Naive thymus-derived CD4-positive, alpha-beta T cell (primary cell): Measurements from ENCODE around the gene RSF1. TPM values are rescaled to one million over a fixed set of nuclear protein-coding genes. Genes with fewer than 3 reads are reported as not detected.

Source experiments
- ATAC-seq: fragments of 150-1000 bp; cut with Tn5 transposase; 2 replicates; pipeline ENCODE4 v1.10.0; 2021; ENCODE audit warnings: mild to moderate bottlenecking, moderate library complexity
- CTCF ChIA-PET: fragments of 350-600 bp; sonication (Branson Sonifier 250); formaldehyde crosslinking; loops from one replicate; lab custom pipeline; 2021; ENCODE audit warnings: antibody characterized with exemption; lab: Charles Lee
- POLR2A ChIA-PET: fragments of 350-600 bp; sonication (Branson Sonifier 250); formaldehyde crosslinking; loops from one replicate; lab custom pipeline; 2021; ENCODE audit warnings: antibody characterized with exemption, inconsistent platforms; lab: Charles Lee
- DNase-seq, 9 donors: peaks; one replicate each; pipeline versions ENCODE4 v3.0.0 to v3.0.0-alpha.2; 2020 to 2022; ENCODE audit warnings: mixed read lengths in 1 of 9
- H3K27ac ChIP-seq: one replicate; pipeline ENCODE4 v1.7.0; 2013; ENCODE audit warnings: mild to moderate bottlenecking, low read depth, low read length, moderate library complexity
- H3K27me3 ChIP-seq, 2 donors: one replicate each; pipeline ENCODE4 v1.7.0; 2013; ENCODE audit warnings: low read length in 2 of 2, mild to moderate bottlenecking in 2 of 2, moderate library complexity in 2 of 2; ENCODE audit not compliant: control insufficient read depth in 2 of 2, insufficient read depth in 2 of 2
- H3K36me3 ChIP-seq, 3 experiments: 1 replicate in 2 of 3; 2 replicates in 1 of 3; pipeline ENCODE4 v1.7.0; 2013; ENCODE audit warnings: low read length in 3 of 3, mild to moderate bottlenecking in 3 of 3, moderate library complexity in 1 of 3; ENCODE audit not compliant: insufficient read depth in 3 of 3, control insufficient read depth in 2 of 3
- H3K4me1 ChIP-seq, 2 donors: one replicate each; pipeline ENCODE4 v1.7.0; 2013; ENCODE audit warnings: low read length in 2 of 2, mild to moderate bottlenecking in 2 of 2, moderate library complexity in 1 of 2; ENCODE audit not compliant: control insufficient read depth in 2 of 2, insufficient read depth in 2 of 2
- H3K4me3 ChIP-seq: 2 replicates; pipeline ENCODE4 v1.7.0; 2013; ENCODE audit warnings: mild to moderate bottlenecking, low read length
- H3K9me3 ChIP-seq, 3 experiments: 1 replicate in 2 of 3; 2 replicates in 1 of 3; pipeline ENCODE4 v1.7.0; 2013; ENCODE audit warnings: low read length in 3 of 3; ENCODE audit not compliant: control insufficient read depth in 2 of 3
- H3K27ac Mint-ChIP-seq, 9 donors: one replicate each; pipeline ENCODE4 v1.8.0; 2020 to 2022; ENCODE audit warnings: mixed read lengths in 9 of 9, mild to moderate bottlenecking in 8 of 9, moderate library complexity in 5 of 9, inconsistent platforms in 2 of 9
- H3K27me3 Mint-ChIP-seq, 5 donors: one replicate each; pipeline ENCODE4 v1.8.0; 2021 to 2022; ENCODE audit warnings: mixed read lengths in 5 of 5, mild to moderate bottlenecking in 1 of 5
- H3K36me3 Mint-ChIP-seq, 5 donors: one replicate each; pipeline ENCODE4 v1.8.0; 2020 to 2022; ENCODE audit warnings: mixed read lengths in 5 of 5, mild to moderate bottlenecking in 3 of 5, inconsistent platforms in 1 of 5
- H3K4me1 Mint-ChIP-seq, 7 donors: one replicate each; pipeline ENCODE4 v1.8.0; 2020 to 2022; ENCODE audit warnings: mixed read lengths in 7 of 7, mild to moderate bottlenecking in 3 of 7, inconsistent platforms in 1 of 7
- H3K4me3 Mint-ChIP-seq, 10 donors: one replicate each; pipeline ENCODE4 v1.8.0; 2020 to 2022; ENCODE audit warnings: mild to moderate bottlenecking in 10 of 10, mixed read lengths in 10 of 10, moderate library complexity in 6 of 10, inconsistent platforms in 2 of 10
- H3K9me3 Mint-ChIP-seq, 11 donors: one replicate each; pipeline ENCODE4 v1.8.0; 2020 to 2022; ENCODE audit warnings: mixed read lengths in 11 of 11, mild to moderate bottlenecking in 4 of 11, inconsistent platforms in 1 of 11, moderate library complexity in 1 of 11
- intact Hi-C, 2 donors: fragments of 100-400 bp; cut with micrococcal nuclease; formaldehyde crosslinking; loops; one replicate each; pipeline ENCODE4 v1.15.1; 2023
- polyA plus RNA-seq, 2 donors: library from polyadenylated mRNA; unstranded; fragments of 300-500 nt; fragmentation: Illumina TruSeq; gene quantifications; one replicate each; pipeline ENCODE4 v1.2.3, GENCODE V29; 2021
- total RNA-seq, 6 experiments: library from RNA in 5 of 6; stranded (reverse) in 5 of 6; gene quantifications; 1 replicate in 5 of 6; 2 replicates in 1 of 6; pipeline ENCODE4 v1.2.3 and lab custom pipeline; 2021 to 2026

Gene RSF1
- total and polyA plus RNA-seq, 7 experiments from 2014 or later, result 33.3 to 113 (median 83.5) TPM

DNA sequence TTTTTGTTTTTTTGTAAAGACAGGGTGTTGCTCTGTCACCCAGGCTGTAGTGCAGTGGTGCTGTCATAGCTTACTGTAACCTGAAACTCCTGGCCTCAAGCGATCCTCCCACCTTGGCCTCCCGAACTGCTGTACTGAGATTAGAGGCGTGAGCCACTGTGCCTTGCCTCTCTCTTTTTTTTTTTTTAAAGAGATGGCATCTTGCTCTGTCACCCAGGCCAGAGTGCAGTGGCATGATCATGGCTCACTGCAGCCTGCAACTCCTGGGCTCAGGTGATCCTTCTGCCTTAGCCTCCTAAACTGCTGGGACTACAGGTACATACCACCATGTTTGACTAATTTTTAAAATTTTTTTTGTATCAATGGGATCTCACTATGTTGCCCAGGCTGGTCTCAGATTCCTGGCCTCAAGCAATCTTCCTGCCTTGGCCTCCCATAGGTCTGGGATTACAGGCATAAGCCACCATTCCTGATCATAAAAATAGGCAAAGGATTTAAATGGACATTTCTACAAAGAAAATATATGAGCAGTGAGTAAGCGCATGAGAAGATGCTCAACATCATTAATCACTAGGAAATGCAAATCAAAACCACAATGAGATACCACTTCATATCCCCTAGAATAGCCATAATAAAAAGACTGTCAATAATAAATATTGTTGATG lies 165.6 kb downstream of the RSF1 start:
- CTCF ChIA-PET, result no interaction called here
- H3K27me3 Mint-ChIP-seq, result peaks cover 0 to 6% (median 0%) of the 10 kb centered on the region in 5 donors
- POLR2A ChIA-PET, result no interaction called here
- intact Hi-C loops, result no loop called here
- no peaks in the 10 kb centered on the region for H3K36me3 ChIP-seq
- no peaks in the 10 kb centered on the region for H3K4me1 ChIP-seq
- H3K36me3 Mint-ChIP-seq, result no peaks in the 10 kb centered on the region
- H3K9me3 Mint-ChIP-seq, result no peaks in the 10 kb centered on the region
- no peak for DNase-seq
- H3K27ac ChIP-seq, result no peak overlapping the region
- no peak overlapping the region for H3K4me3 ChIP-seq
- no peak for ATAC-seq
- no peaks in the 10 kb centered on the region for H3K4me1 Mint-ChIP-seq
- no peaks in the 10 kb centered on the region for H3K27me3 ChIP-seq
- H3K27ac Mint-ChIP-seq, result no peak overlapping the region
- H3K4me3 Mint-ChIP-seq, result no peak overlapping the region
- no peaks in the 10 kb centered on the region for H3K9me3 ChIP-seq

DNA sequence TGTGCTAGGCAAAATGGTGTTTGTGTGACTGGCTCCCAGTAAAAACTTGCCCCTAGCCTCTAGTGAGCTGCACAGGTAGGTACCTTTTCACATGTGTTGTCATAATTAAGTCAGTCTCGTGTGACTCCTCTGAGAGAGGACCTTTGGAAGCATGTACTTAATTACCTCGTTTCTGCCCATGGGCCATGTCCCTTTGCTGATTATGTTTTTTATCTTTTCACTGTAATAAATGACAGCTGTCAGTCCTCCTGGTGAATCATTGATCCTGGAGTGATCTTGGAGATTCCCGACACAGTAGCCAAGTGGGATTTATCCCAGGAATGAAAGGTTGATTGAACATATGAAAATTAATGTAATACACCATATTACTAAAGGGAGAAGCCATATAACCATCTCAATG lies 170.4 kb downstream of the RSF1 start:
- H3K4me1 ChIP-seq, result no peaks in the 10 kb centered on the region
- Mint-ChIP-seq H3K9me3 (no peaks in the 10 kb centered on the region), H3K4me1 (no peaks in the 10 kb centered on the region), H3K36me3 (no peaks in the 10 kb centered on the region), H3K4me3 (no peak overlapping the region), H3K27ac (no peak overlapping the region), H3K27me3 (peaks cover 5 to 19% (median 9%) of the 10 kb centered on the region in 5 donors)
- H3K27ac ChIP-seq, result no peak overlapping the region
- ATAC-seq (no peak), DNase-seq (no peak)
- no peaks in the 10 kb centered on the region for H3K36me3 ChIP-seq
- ChIA-PET CTCF (no interaction called here), POLR2A (no interaction called here)
- H3K4me3 ChIP-seq, result no peak overlapping the region
- intact Hi-C loops, result no loop called here
- no peaks in the 10 kb centered on the region for H3K27me3 ChIP-seq
- no peaks in the 10 kb centered on the region for H3K9me3 ChIP-seq

DNA sequence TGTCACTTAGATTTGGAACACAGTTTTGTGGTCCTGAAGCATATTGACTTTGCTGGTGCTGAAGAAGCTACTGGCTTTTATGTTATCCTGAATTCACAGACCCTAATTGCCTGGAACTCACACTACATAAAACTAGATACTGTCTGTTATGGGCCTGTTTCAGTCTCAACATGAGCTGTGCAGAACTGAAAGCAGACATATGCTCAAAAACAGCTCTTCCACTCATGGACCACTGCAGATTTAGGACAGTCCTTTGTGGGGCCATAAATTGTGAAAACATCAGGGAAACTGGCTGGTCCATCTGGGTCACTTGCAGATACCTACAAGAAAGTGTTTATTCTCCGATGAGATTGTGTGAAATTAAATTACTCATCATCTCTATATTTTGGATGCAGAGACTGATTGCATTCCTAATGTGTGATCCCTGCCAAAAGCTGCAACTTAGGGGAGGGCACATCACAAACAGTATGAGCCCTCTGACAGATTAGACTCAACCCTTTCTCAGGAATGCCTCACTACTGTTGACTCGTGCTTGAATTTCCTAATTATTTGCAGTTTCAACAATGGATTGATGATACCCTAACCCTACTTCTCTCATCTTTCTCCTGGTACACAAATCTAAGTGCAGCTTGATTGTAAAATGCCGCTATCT lies 172.7 kb downstream of the RSF1 start:
- Histone ChIP-seq H3K27ac (no peak overlapping the region), H3K27me3 (no peaks in the 10 kb centered on the region), H3K4me3 (no peak overlapping the region), H3K36me3 (no peaks in the 10 kb centered on the region), H3K4me1 (no peaks in the 10 kb centered on the region), H3K9me3 (no peaks in the 10 kb centered on the region)
- intact Hi-C loops, result no loop called here
- H3K27me3 Mint-ChIP-seq, result peaks cover 5 to 19% (median 9%) of the 10 kb centered on the region in 5 donors
- peaks cover 0 to 8% (median 0%) of the 10 kb centered on the region in 7 donors for H3K4me1 Mint-ChIP-seq
- H3K4me3 Mint-ChIP-seq, result no peak overlapping the region
- DNase-seq (no peak), ATAC-seq (no peak)
- no peak overlapping the region for H3K27ac Mint-ChIP-seq
- ChIA-PET CTCF (no interaction called here), POLR2A (interaction anchor here (0.7 kb wide), 1 partner anchor 430 kb away, joined by 4 read pairs; no protein-coding TSS in a partner anchor)
- no peaks in the 10 kb centered on the region for H3K9me3 Mint-ChIP-seq
- no peaks in the 10 kb centered on the region for H3K36me3 Mint-ChIP-seq

DNA sequence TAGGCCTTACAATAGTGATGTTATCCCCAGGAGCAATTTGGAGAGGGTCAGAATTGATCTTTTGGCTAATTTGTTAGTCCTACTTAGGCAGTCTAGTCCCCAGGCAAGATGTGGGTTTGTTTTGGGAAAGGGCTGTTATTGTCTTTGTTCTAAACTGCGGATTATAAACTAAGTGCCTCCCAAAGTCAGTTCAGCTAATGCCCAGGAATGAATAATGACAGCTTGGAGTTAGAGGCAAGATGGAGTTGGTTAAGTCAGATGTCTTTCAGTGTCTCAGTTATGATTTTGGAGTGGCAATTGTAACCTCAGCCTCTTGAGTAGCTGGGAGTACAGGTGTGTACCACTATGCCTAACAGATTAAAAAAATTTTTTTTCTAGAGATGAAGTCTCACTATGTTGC lies 175.6 kb downstream of the RSF1 start:
- H3K36me3 ChIP-seq, result no peaks in the 10 kb centered on the region
- no peak overlapping the region for H3K27ac ChIP-seq
- no peak for ATAC-seq
- POLR2A ChIA-PET, result no interaction called here
- Mint-ChIP-seq H3K27ac (no peak overlapping the region), H3K9me3 (peaks cover 0 to 9% (median 3%) of the 10 kb centered on the region in 11 donors), H3K4me3 (no peak overlapping the region), H3K27me3 (peaks cover 5 to 14% (median 9%) of the 10 kb centered on the region in 5 donors), H3K36me3 (peaks cover 0 to 4% (median 0%) of the 10 kb centered on the region in 5 donors), H3K4me1 (peaks cover 0 to 12% (median 0%) of the 10 kb centered on the region in 7 donors)
- intact Hi-C loops, result no loop called here
- no peak for DNase-seq
- H3K4me3 ChIP-seq, result no peak overlapping the region
- no peaks in the 10 kb centered on the region for H3K4me1 ChIP-seq
- H3K9me3 ChIP-seq, result no peaks in the 10 kb centered on the region
- CTCF ChIA-PET, result no interaction called here
- no peaks in the 10 kb centered on the region for H3K27me3 ChIP-seq

DNA sequence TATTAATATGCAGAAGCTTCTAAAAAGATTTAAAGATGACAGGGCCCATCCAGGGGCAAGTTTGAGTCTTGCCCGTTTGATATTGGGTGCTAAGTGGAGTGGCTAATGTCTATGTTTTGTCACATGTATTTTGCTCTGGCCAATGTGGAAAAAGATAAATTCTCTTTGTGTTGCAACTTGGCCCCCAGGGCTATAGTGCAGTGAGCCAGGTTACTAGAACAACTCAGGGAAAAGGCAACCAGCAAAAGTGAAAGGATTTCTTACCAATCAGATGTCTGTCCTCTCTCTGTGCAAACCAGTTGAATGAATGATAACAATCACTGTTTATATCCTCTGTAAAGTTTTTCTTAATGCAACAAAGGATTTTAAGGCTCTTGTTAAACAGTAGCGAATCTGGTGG lies 178.3 kb downstream of the RSF1 start:
- no peak overlapping the region for H3K4me3 Mint-ChIP-seq

DNA sequence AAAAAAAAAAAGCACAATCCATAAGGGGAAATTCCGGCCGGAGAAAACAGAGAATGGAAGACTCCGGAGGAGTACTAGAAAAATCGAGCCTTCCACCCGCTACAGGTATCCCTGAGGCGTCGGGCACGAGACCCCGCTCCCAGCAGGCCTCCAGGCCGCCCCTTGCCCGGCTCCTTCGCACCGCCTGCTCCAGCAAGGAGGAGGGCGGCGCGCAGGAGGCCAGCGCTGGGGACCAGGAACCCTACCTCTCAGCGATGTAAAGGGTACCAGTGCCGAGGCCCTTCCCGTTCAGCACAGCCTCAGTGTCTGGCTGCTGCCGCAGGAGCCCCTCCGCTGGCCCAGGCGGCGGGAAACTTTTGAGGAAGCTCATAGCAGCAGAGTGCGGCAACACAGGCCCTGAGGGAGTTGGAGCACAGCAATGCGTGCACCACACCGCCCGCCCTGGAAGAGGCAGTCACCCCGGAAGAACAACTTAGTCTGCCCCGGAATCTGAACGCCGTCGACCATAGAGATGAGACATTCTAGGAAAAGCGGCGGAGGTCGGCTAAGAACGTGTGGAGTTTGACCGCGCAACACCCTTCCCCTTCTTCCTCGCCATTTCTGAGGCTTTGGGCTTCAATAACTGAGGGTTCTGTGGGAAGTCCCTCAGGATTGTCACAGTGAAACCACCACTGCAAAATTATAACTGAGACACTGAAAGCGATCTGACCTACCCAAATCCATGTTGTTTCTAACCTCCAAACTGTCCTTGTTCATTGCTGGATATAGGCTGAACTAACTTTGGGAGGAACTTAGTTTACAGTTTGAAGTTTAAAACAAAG lies 183.0 kb downstream of the RSF1 start, which contains the start of gene CLNS1A:
TSS of gene CLNS1A (minus strand) at position 450 of the 821 bp plus-strand sequence. CDS start at position 370, 80 bp downstream.
- Histone ChIP-seq H3K27me3 (no peaks in the 10 kb centered on the region), H3K4me3 (peak within 1 kb of the TSS; percentile 77), H3K9me3 (no peaks in the 10 kb centered on the region), H3K4me1 (peaks cover 7 to 19% of the 10 kb centered on the region in 2 donors), H3K27ac (peak within 1 kb of the TSS; percentile 87), H3K36me3 (peaks cover 0 to 8% (median 3%) of the 10 kb centered on the region in 3 experiments)
- Mint-ChIP-seq H3K4me3 (peak within 1 kb of the TSS; percentile 91 to 97 (median 96)), H3K27ac (peak within 1 kb of the TSS; percentile 86 to 98 (median 95)), H3K27me3 (no peaks in the 10 kb centered on the region), H3K36me3 (peaks cover 4 to 21% (median 9%) of the 10 kb centered on the region in 5 donors), H3K9me3 (peaks cover 0 to 11% (median 3%) of the 10 kb centered on the region in 11 donors), H3K4me1 (peaks cover 34 to 49% (median 44%) of the 10 kb centered on the region in 7 donors)
- POLR2A ChIA-PET, result interaction anchor here (0.7 to 1.6 kb wide), 4 partner anchors 14 to 766 kb away, joined by 3 read pairs; partner anchors contain the start of gene INTS4
- CTCF ChIA-PET, result no interaction called here
- ATAC-seq, result peak; percentile 99
- DNase-seq, result peak; percentile 53 to 79 (median 75)
- intact Hi-C loops, result loop anchor here (1.0 to 5.0 kb wide), 9 partner anchors 15 to 1820 kb away; partner anchors contain the start of genes INTS4 (in 2 of the 2), RSF1 (in 2 of the 2), ALG8 (in 1 of the 2) and KCTD21 (in 1 of the 2)

More for the DNA sequence above, 178.3 kb downstream of the RSF1 start:
- no peaks in the 10 kb centered on the region for H3K9me3 ChIP-seq
- H3K4me3 ChIP-seq, result no peak overlapping the region
- H3K4me1 ChIP-seq, result peaks cover 0 to 3% of the 10 kb centered on the region in 2 donors
- Mint-ChIP-seq H3K36me3 (peaks cover 0 to 8% (median 4%) of the 10 kb centered on the region in 5 donors), H3K27me3 (peaks cover 4 to 14% (median 9%) of the 10 kb centered on the region in 5 donors), H3K4me1 (peaks cover 0 to 15% (median 9%) of the 10 kb centered on the region in 7 donors), H3K9me3 (peaks cover 0 to 11% (median 3%) of the 10 kb centered on the region in 11 donors), H3K27ac (no peak overlapping the region)
- no peaks in the 10 kb centered on the region for H3K27me3 ChIP-seq
- H3K36me3 ChIP-seq, result peaks cover 0 to 4% (median 0%) of the 10 kb centered on the region in 3 experiments
- ChIA-PET POLR2A (no interaction called here), CTCF (no interaction called here)
- DNase-seq, result no peak
- H3K27ac ChIP-seq, result no peak overlapping the region
- no peak for ATAC-seq
- intact Hi-C loops, result no loop called here
